Astrocyte (in vitro differentiated cells and primary cell): ENCODE data around the gene C6orf47. TPM values are rescaled to one million over a fixed set of nuclear protein-coding genes. Genes with fewer than 3 reads are reported as not detected.
A peak's percentile ranks its signal among the peaks of the same experiment; 100 is the strongest.

Source experiments
- DNase-seq: peaks from one replicate; pipeline ENCODE4 v3.0.0-alpha.2; 2010; ENCODE audit warnings: low read depth
- FAIRE-seq: peaks from 2 replicates; lab custom pipeline; 2011; peaks lifted over from hg19 to GRCh38; lab: Jason Lieb, UNC
- H2AFZ ChIP-seq: 2 replicates; pipeline ENCODE4 v1.6.0; 2012; ENCODE audit warnings: low read depth, low read length, inconsistent platforms
- H3K27ac ChIP-seq: 2 replicates; pipeline ENCODE4 v1.5.1; 2011; ENCODE audit warnings: low read depth, low read length, inconsistent platforms
- H3K27me3 ChIP-seq: 2 replicates; pipeline ENCODE4 v1.6.0; 2011; ENCODE audit warnings: low read length, inconsistent platforms; ENCODE audit not compliant: insufficient read depth
- H3K36me3 ChIP-seq: 2 replicates; pipeline ENCODE4 v1.5.1; 2011; ENCODE audit warnings: low read length, inconsistent platforms; ENCODE audit not compliant: insufficient read depth
- H3K4me1 ChIP-seq: 2 replicates; pipeline ENCODE4 v1.5.1; 2011; ENCODE audit warnings: low read length, inconsistent platforms; ENCODE audit not compliant: insufficient read depth
- H3K4me2 ChIP-seq: 2 replicates; pipeline ENCODE4 v1.6.0; 2012; ENCODE audit warnings: low read length, inconsistent platforms
- H3K4me3 ChIP-seq: 2 replicates; pipeline ENCODE4 v1.5.1; 2011; ENCODE audit warnings: low read depth, mild to moderate bottlenecking, low read length, inconsistent platforms; ENCODE audit not compliant: insufficient read depth
- H3K79me2 ChIP-seq: 2 replicates; pipeline ENCODE4 v1.6.0; 2012; ENCODE audit warnings: mild to moderate bottlenecking, low read length, inconsistent platforms; ENCODE audit not compliant: insufficient read depth
- H3K9ac ChIP-seq: 2 replicates; pipeline ENCODE4 v1.6.0; 2012; ENCODE audit warnings: mild to moderate bottlenecking, low read length, inconsistent platforms
- H3K9me3 ChIP-seq: 2 replicates; pipeline ENCODE4 v1.5.1; 2012; ENCODE audit warnings: low read depth, mild to moderate bottlenecking, low read length, inconsistent platforms; ENCODE audit not compliant: insufficient read depth
- H4K20me1 ChIP-seq: 2 replicates; pipeline ENCODE4 v1.6.0; 2012; ENCODE audit warnings: low read length, inconsistent platforms; ENCODE audit not compliant: insufficient read depth
- H3K27ac Mint-ChIP-seq: one replicate; pipeline ENCODE4 v1.8.0; 2021; ENCODE audit warnings: mild to moderate bottlenecking, mixed read lengths; ENCODE audit not compliant: unreplicated experiment
- H3K27me3 Mint-ChIP-seq: one replicate; pipeline ENCODE4 v1.8.0; 2021; ENCODE audit warnings: low read depth, mixed read lengths; ENCODE audit not compliant: unreplicated experiment
- H3K36me3 Mint-ChIP-seq: one replicate; pipeline ENCODE4 v1.8.0; 2021; ENCODE audit warnings: low read depth, mixed read lengths; ENCODE audit not compliant: unreplicated experiment
- H3K4me1 Mint-ChIP-seq: one replicate; pipeline ENCODE4 v1.8.0; 2021; ENCODE audit warnings: low read depth, mixed read lengths; ENCODE audit not compliant: unreplicated experiment
- H3K4me3 Mint-ChIP-seq: one replicate; pipeline ENCODE4 v1.8.0; 2021; ENCODE audit warnings: mild to moderate bottlenecking, moderate library complexity, mixed read lengths; ENCODE audit not compliant: unreplicated experiment
- H3K9me3 Mint-ChIP-seq: one replicate; pipeline ENCODE4 v1.8.0; 2021; ENCODE audit warnings: mild to moderate bottlenecking, mixed read lengths; ENCODE audit not compliant: unreplicated experiment
- CTCF ChIP-seq: IDR thresholded peaks from 2 replicates; pipeline ENCODE4 v1.5.1; 2011; ENCODE audit warnings: low read depth, mild to moderate bottlenecking, inconsistent platforms, low read length, moderate library complexity; ENCODE audit not compliant: insufficient read depth
- EZH2 ChIP-seq: IDR thresholded peaks from 2 replicates; pipeline ENCODE4 v1.6.1; 2012; ENCODE audit warnings: mild to moderate bottlenecking, low read length, inconsistent platforms; ENCODE audit not compliant: insufficient read depth
- total RNA-seq: library from RNA; stranded (reverse); gene quantifications from 2 replicates; pipeline ENCODE4 v1.2.1, GENCODE V29; 2021

C6orf47 gene
- total RNA-seq, 1 donor from 2014 or later: 14.7 TPM

GRCh38 chr6:31666337-31666965, 5.9 kb upstream of the C6orf47 start:
- no peaks in the 10 kb centered on the region for H3K9me3 ChIP-seq
- H4K20me1 ChIP-seq: peaks cover 39% of the 10 kb centered on the region
- H3K4me1 ChIP-seq: peaks cover 24% of the 10 kb centered on the region
- H3K27ac Mint-ChIP-seq: peak overlapping the region; percentile 95
- peak overlapping the region; percentile 84 for H3K27ac ChIP-seq
- no peaks in the 10 kb centered on the region for H3K27me3 Mint-ChIP-seq
- peak overlapping the region; percentile 98 for H3K4me2 ChIP-seq
- H3K9me3 Mint-ChIP-seq: no peaks in the 10 kb centered on the region
- H3K4me3 Mint-ChIP-seq: peak overlapping the region; percentile 98
- no peaks in the 10 kb centered on the region for H3K27me3 ChIP-seq
- peak overlapping the region; percentile 99 for H3K9ac ChIP-seq
- TF ChIP-seq CTCF: no peak
- TF ChIP-seq EZH2: no peak
- H3K36me3 Mint-ChIP-seq: peaks cover 14% of the 10 kb centered on the region
- peaks cover 36% of the 10 kb centered on the region for H3K36me3 ChIP-seq
- peaks cover 30% of the 10 kb centered on the region for H3K4me1 Mint-ChIP-seq
- H3K79me2 ChIP-seq: peaks cover 83% of the 10 kb centered on the region
- peak overlapping the region; percentile 94 for H3K4me3 ChIP-seq
- FAIRE-seq (no peak), DNase-seq (no peak)
- peak overlapping the region; percentile 76 for H2AFZ ChIP-seq

GRCh38 chr6:31665501-31666336, 5.1 kb upstream of the C6orf47 start, which contains the start of gene CSNK2B:
Gene CSNK2B, plus strand, starts transcription at chr6:31666080. Its CDS starts 752 bp downstream, at chr6:31666832.
- Histone ChIP-seq H3K9me3 (no peaks in the 10 kb centered on the region), H3K4me3 (peak within 1 kb of the TSS; percentile 94), H3K79me2 (peaks cover 85% of the 10 kb centered on the region), H3K4me1 (peaks cover 28% of the 10 kb centered on the region), H3K27me3 (no peaks in the 10 kb centered on the region), H3K9ac (peak within 1 kb of the TSS; percentile 99), H3K36me3 (peaks cover 32% of the 10 kb centered on the region), H3K4me2 (peak within 1 kb of the TSS; percentile 98), H4K20me1 (peaks cover 32% of the 10 kb centered on the region), H3K27ac (peak within 1 kb of the TSS; percentile 90), H2AFZ (peak within 1 kb of the TSS; percentile 76)
- Mint-ChIP-seq H3K27me3 (no peaks in the 10 kb centered on the region), H3K36me3 (peaks cover 14% of the 10 kb centered on the region), H3K4me1 (peaks cover 30% of the 10 kb centered on the region), H3K4me3 (peak within 1 kb of the TSS; percentile 98), H3K27ac (peak within 1 kb of the TSS; percentile 95), H3K9me3 (no peaks in the 10 kb centered on the region)
- DNase-seq (peak; percentile 94), FAIRE-seq (no peak)
- TF ChIP-seq EZH2: no peak
- no peak for TF ChIP-seq CTCF
